Measurements from ENCODE around the gene TUSC7.

TUSC7 gene

DNA sequence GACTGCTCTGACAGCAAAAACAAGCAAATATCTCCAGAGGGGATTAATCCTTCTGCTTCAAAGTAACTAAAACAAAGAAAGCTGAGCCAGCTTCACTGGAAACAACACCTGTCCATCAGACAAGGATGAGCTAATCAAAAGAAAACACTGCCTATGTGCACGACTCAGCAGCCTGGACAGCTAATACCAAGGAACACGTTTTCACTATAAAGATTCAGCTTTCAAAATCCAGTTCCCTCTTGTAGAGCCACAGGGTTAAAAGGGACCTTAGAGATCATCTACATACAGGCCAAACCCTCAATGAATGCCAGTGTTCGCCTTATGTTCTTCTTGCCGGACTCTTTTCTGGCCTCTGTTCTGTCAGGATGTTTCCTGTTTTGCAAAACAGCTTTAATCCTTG is 6.9 kb downstream of the TUSC7 start:
- Histone ChIP-seq H3K9ac (ENCODE audit: low read depth, low read length) (no peak overlapping the region), H3K9me3 (ENCODE audit: control insufficient read depth, insufficient read depth, low read length) (no peaks in the 10 kb centered on the region), H3K4me3 (ENCODE audit: low read depth, low read length) (no peak overlapping the region), H3K4me1 (ENCODE audit: control insufficient read depth, insufficient read depth, low read length) (no peaks in the 10 kb centered on the region), H3K27me3 (ENCODE audit: control insufficient read depth, insufficient read depth, low read length) (no peaks in the 10 kb centered on the region), H3K36me3 (ENCODE audit: control insufficient read depth, insufficient read depth, low read length) (no peaks in the 10 kb centered on the region)

DNA sequence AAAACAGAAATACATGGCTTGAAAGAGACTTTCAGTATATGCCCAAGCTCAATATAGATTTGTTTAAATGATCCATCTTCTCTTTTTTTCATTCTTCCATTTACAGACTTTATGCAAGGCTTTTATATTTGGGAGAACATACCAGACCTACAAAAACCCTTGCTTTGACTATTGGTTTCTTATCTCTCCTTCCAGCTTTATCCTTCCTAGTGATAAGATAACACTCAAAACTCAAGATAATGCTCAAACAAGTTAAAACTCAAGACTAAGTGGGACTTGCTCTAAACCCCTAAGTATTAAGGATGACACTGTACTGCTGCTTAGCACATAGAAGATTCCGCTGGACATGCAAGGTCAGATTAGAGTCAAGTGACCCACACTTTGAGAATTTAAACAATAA is 8.0 kb downstream of the TUSC7 start:
- Histone ChIP-seq H3K4me3 (ENCODE audit: low read depth, low read length) (no peak overlapping the region), H3K9me3 (ENCODE audit: control insufficient read depth, insufficient read depth, low read length) (no peaks in the 10 kb centered on the region), H3K27me3 (ENCODE audit: control insufficient read depth, insufficient read depth, low read length) (no peaks in the 10 kb centered on the region)

DNA sequence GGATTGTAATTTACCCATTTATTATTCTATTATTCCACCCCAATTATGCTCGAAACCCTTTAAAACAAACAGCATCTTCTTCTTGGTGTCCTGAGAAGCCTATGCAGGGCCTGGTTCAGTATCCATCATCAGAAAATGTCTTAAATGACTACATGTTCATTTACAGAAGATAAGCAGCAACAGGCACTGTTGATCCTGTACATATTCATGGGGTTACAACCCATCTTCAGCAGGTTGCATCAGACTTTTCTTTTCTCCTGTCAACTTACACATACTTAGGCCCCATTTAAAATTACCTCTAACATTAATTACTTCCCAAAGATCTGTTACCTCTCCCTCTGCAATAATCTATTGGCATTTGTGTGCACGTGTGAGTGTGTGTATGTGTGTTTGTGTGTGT is 18.9 kb downstream of the TUSC7 start:
- no peaks in the 10 kb centered on the region for H3K4me1 ChIP-seq (ENCODE audit: control insufficient read depth, insufficient read depth, low read length)
- no peaks in the 10 kb centered on the region for H3K27me3 ChIP-seq (ENCODE audit: control insufficient read depth, insufficient read depth, low read length)
- H3K4me3 ChIP-seq (ENCODE audit: low read depth, low read length): no peak overlapping the region
- H3K9ac ChIP-seq (ENCODE audit: low read depth, low read length): no peak overlapping the region
- H3K36me3 ChIP-seq (ENCODE audit: control insufficient read depth, insufficient read depth, low read length): no peaks in the 10 kb centered on the region
- no peaks in the 10 kb centered on the region for H3K9me3 ChIP-seq (ENCODE audit: control insufficient read depth, insufficient read depth, low read length)

More for the DNA sequence above, 8.0 kb downstream of the TUSC7 start:
- Histone ChIP-seq H3K4me1 (ENCODE audit: control insufficient read depth, insufficient read depth, low read length) (no peaks in the 10 kb centered on the region), H3K9ac (ENCODE audit: low read depth, low read length) (no peak overlapping the region), H3K36me3 (ENCODE audit: control insufficient read depth, insufficient read depth, low read length) (no peaks in the 10 kb centered on the region)

DNA sequence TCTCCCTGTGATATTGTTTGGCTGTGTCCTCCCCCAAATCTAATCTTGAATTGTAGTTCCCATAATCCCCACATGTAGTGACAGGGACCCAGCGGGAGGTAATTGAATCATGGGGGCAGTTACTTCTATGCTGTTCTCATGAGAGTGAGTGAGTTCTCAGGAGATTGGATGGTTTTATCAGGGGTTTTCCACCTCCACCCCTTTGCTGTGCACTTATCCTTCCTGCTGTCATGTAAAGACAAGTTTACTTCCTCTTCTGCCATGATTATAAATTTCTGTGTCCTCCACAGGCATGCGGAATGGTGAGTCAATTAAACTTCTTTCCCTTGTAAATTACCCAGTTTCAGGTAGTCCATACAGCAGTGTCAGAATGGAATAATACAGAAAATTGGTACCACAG is 24.7 kb downstream of the TUSC7 start:
- H3K36me3 ChIP-seq (ENCODE audit: control insufficient read depth, insufficient read depth, low read length): no peaks in the 10 kb centered on the region
- H3K27me3 ChIP-seq (ENCODE audit: control insufficient read depth, insufficient read depth, low read length): no peaks in the 10 kb centered on the region
- H3K4me3 ChIP-seq (ENCODE audit: low read depth, low read length): no peak overlapping the region
- peaks cover 2% of the 10 kb centered on the region for H3K9me3 ChIP-seq (ENCODE audit: control insufficient read depth, insufficient read depth, low read length)
- H3K4me1 ChIP-seq (ENCODE audit: control insufficient read depth, insufficient read depth, low read length): no peaks in the 10 kb centered on the region
- no peak overlapping the region for H3K9ac ChIP-seq (ENCODE audit: low read depth, low read length)

DNA sequence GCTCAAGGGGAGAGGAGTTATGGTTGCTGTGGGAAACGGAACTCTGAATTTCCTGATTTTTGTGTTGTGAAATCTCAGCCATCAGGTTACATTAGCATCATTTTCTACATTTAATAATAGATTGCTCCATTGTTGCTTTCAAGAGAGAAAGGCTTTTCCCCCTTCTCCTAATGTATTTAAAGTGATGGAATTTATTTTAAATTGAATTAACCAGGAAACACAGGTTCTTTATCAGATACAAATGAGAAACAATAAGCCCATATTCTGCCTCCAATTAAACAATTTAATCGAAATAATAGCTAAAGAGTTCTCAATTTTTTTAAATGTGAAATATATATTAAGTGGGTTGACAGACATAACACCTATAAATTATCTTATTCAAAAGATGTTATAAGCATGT is 30.1 kb downstream of the TUSC7 start:
- H3K4me1 ChIP-seq (ENCODE audit: control insufficient read depth, insufficient read depth, low read length): no peaks in the 10 kb centered on the region
- no peak overlapping the region for H3K4me3 ChIP-seq (ENCODE audit: low read depth, low read length)
- H3K9me3 ChIP-seq (ENCODE audit: control insufficient read depth, insufficient read depth, low read length): peaks cover 2% of the 10 kb centered on the region
- H3K27me3 ChIP-seq (ENCODE audit: control insufficient read depth, insufficient read depth, low read length): no peaks in the 10 kb centered on the region
- no peaks in the 10 kb centered on the region for H3K36me3 ChIP-seq (ENCODE audit: control insufficient read depth, insufficient read depth, low read length)
- H3K9ac ChIP-seq (ENCODE audit: low read depth, low read length): no peak overlapping the region

DNA sequence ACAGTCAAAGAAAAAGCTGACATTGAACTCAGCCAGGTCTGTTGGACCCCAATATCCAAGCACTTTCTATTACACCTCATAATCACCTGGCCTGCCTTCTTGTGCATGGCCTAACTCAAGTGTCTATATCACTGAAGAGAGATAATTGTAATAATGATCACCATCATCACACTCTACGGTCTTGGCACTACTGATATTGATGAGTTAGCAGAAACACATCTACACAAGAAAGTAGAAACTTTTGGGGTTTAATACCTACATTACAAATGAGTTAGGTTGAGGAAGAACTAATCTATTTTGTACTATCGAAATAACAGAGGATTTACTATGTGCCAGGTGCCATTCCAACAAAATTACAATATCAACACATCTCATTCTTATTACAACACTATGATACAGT is 30.7 kb downstream of the TUSC7 start:
- Histone ChIP-seq H3K4me3 (ENCODE audit: low read depth, low read length) (no peak overlapping the region), H3K27me3 (ENCODE audit: control insufficient read depth, insufficient read depth, low read length) (no peaks in the 10 kb centered on the region), H3K9ac (ENCODE audit: low read depth, low read length) (no peak overlapping the region), H3K9me3 (ENCODE audit: control insufficient read depth, insufficient read depth, low read length) (peaks cover 2% of the 10 kb centered on the region), H3K36me3 (ENCODE audit: control insufficient read depth, insufficient read depth, low read length) (no peaks in the 10 kb centered on the region), H3K4me1 (ENCODE audit: control insufficient read depth, insufficient read depth, low read length) (no peaks in the 10 kb centered on the region)

DNA sequence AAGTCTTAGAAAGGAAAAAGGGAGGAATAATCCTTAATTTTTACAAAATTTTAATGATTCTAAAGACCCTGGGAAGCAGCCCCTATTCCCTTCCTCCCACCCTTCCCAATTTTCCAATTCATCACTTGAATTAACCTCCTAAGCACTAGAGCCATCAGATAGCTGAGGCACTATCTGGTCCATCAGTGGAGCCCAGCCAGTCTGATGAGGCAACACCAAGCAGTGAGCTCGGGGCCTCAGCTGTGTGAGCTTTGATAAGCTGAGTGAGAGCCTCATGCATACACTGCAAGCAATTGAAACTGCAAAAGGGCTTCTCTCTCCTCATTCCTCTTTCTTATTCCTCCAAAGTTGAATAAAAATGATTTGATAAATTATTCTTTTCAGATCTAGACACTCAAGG is 31.9 kb downstream of the TUSC7 start:
- no peaks in the 10 kb centered on the region for H3K9me3 ChIP-seq (ENCODE audit: control insufficient read depth, insufficient read depth, low read length)
- H3K4me3 ChIP-seq (ENCODE audit: low read depth, low read length): no peak overlapping the region
- no peaks in the 10 kb centered on the region for H3K4me1 ChIP-seq (ENCODE audit: control insufficient read depth, insufficient read depth, low read length)
- no peaks in the 10 kb centered on the region for H3K36me3 ChIP-seq (ENCODE audit: control insufficient read depth, insufficient read depth, low read length)
- H3K9ac ChIP-seq (ENCODE audit: low read depth, low read length): no peak overlapping the region
- no peaks in the 10 kb centered on the region for H3K27me3 ChIP-seq (ENCODE audit: control insufficient read depth, insufficient read depth, low read length)

DNA sequence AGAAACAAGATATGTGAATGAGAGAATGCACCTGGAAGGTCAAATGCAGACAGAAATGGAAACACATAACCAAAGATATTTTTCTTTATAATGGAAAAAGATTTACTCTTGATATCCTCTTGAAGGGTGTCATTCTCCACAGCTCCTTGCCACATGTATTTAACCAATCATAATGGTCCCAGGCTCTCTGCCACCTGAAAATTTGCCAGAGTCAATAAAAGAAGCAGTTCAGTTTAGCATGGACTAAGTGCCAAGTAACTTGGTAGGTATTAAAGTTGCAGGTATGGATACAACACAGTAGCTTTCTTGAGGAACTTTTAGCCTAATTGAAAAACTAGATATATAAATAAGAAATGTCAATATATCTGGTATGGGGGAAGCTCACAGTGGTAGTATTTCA is 33.5 kb downstream of the TUSC7 start:
- Histone ChIP-seq H3K4me1 (ENCODE audit: control insufficient read depth, insufficient read depth, low read length) (no peaks in the 10 kb centered on the region), H3K27me3 (ENCODE audit: control insufficient read depth, insufficient read depth, low read length) (no peaks in the 10 kb centered on the region), H3K9me3 (ENCODE audit: control insufficient read depth, insufficient read depth, low read length) (no peaks in the 10 kb centered on the region), H3K36me3 (ENCODE audit: control insufficient read depth, insufficient read depth, low read length) (no peaks in the 10 kb centered on the region), H3K4me3 (ENCODE audit: low read depth, low read length) (no peak overlapping the region), H3K9ac (ENCODE audit: low read depth, low read length) (no peak overlapping the region)

DNA sequence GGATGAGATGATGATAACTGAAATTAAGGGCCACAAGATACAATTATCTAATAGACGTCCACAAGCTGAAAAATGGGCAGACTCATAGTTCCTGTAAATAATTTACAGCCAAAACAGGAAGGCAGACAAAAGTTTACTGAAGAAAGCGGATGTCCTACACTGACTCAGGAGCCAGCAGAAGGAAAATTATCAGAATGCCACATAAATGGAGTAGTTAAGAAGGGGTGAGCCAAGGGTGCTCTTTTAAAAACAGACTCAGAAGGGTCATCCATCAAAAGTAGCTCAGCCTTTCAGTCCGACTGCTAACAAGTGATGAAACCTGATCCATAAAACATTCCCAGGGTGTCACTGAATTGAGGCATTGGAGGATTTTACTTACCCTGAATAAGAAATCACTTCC is 39.8 kb downstream of the TUSC7 start:
- Histone ChIP-seq H3K9me3 (ENCODE audit: control insufficient read depth, insufficient read depth, low read length) (no peaks in the 10 kb centered on the region), H3K4me1 (ENCODE audit: control insufficient read depth, insufficient read depth, low read length) (no peaks in the 10 kb centered on the region), H3K27me3 (ENCODE audit: control insufficient read depth, insufficient read depth, low read length) (no peaks in the 10 kb centered on the region), H3K4me3 (ENCODE audit: low read depth, low read length) (no peak overlapping the region), H3K36me3 (ENCODE audit: control insufficient read depth, insufficient read depth, low read length) (no peaks in the 10 kb centered on the region), H3K9ac (ENCODE audit: low read depth, low read length) (no peak overlapping the region)

DNA sequence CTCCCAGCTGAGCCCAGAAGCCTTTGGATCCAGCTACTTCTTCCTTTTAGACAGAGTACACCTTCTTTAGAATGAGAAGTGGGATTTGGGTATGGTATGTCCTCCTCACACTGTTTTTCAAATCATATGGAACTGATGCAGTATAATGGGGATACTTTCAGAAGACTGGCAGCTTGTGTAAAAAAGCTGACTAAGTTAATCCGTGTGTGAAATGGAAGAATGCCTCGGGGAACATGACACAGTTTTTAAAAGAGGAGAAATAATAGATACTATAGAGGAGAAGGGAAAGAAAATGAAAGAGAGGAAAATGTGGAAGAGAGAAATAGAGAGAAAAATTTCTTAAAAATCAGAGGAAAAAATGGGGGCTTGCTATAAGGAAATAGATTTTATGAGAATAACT is 47.7 kb downstream of the TUSC7 start:
- Histone ChIP-seq H3K4me1 (ENCODE audit: control insufficient read depth, insufficient read depth, low read length) (peaks cover 2% of the 10 kb centered on the region), H3K4me3 (ENCODE audit: low read depth, low read length) (no peak overlapping the region), H3K27me3 (ENCODE audit: control insufficient read depth, insufficient read depth, low read length) (no peaks in the 10 kb centered on the region), H3K9me3 (ENCODE audit: control insufficient read depth, insufficient read depth, low read length) (no peaks in the 10 kb centered on the region), H3K9ac (ENCODE audit: low read depth, low read length) (no peak overlapping the region), H3K36me3 (ENCODE audit: control insufficient read depth, insufficient read depth, low read length) (no peaks in the 10 kb centered on the region)

DNA sequence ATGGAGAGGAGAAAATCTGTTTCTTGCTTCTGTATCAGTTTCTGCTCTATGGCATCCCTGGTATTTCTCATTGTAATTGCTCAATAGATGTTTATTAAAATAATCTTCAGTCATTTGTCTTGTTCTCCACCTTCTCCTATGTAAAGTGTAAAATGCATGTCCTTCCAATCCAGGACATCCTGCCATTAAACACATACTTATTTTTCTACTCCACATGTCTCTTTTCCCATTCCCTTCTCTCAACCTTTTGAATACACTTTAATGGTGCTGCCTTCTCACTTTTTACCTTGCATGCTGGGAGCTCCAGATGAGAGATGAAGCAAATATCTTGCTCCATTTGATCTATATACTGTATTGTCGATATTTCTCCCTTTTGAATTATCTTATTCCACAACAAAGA is 49.7 kb downstream of the TUSC7 start:
- H3K9ac ChIP-seq (ENCODE audit: low read depth, low read length): no peak overlapping the region
- H3K4me3 ChIP-seq (ENCODE audit: low read depth, low read length): no peak overlapping the region
- H3K27me3 ChIP-seq (ENCODE audit: control insufficient read depth, insufficient read depth, low read length): no peaks in the 10 kb centered on the region
- no peaks in the 10 kb centered on the region for H3K36me3 ChIP-seq (ENCODE audit: control insufficient read depth, insufficient read depth, low read length)
- H3K9me3 ChIP-seq (ENCODE audit: control insufficient read depth, insufficient read depth, low read length): no peaks in the 10 kb centered on the region
- peaks cover 2% of the 10 kb centered on the region for H3K4me1 ChIP-seq (ENCODE audit: control insufficient read depth, insufficient read depth, low read length)
